GM19397 (cell line): ENCODE results near the gene GOSR1.
"Not testable (repeated sequence)": the region's sequence is repeated elsewhere in the genome, so short reads cannot be mapped to it uniquely, and the experiment has no call there.

Source experiments
- ATAC-seq: cut with Tn5 transposase; IDR thresholded peaks from one replicate; pipeline ENCODE4 v1.9.1; 2021; ENCODE audit warnings: mild to moderate bottlenecking, moderate library complexity; ENCODE audit not compliant: unreplicated experiment

Gene GOSR1

DNA sequence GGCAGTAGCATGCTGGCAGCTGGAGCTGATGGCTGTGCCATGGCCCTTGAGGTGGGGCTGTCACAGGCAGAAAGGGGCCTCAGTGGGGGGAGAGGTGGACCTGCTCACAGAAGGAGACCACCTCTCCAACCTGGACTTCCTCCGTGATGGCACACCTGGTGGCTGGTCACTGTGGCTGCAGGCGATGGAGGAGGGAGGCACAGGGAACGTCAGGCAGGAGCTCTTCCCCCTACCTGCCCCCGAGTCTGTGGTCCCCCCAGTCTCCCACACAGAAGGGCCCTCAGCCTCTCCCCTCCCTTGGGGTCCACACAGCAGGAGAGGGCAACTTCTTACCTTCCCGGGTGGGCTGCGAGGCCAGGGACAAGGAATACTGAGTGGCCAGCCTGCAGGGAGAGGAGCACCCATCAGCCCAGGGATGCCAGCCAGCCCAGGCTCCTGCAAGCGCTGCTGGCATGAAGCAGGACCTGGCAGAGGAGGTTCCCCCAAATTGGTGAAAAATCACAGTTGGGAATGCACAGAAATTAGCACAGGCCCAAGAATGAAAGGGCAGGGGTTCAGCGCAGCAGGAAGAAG, 96.5 kb downstream of the GOSR1 start:
- ATAC-seq: no peak

GRCh38 chr17:30574309-30574708, 97.1 kb downstream of the GOSR1 start:
- ATAC-seq: not testable (repeated sequence)

DNA sequence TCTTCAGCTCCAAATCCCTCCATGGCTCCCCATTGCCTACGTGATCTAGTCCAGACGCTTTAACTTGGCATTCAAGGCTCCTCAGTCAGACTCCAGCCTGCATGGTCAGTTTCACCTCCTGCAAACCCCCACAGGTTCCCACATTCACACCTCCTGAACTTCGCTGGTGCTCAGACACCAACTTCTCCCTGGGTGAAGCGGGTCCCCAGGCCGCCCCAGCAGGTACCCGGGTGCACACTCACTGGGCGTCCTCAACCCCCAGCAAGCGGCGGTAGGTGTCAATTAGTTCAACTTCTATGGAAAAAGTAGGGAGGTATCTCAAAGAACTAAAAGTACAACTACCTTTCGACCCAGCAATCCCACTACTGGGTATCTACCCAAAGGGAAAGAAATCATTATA, 97.6 kb downstream of the GOSR1 start:
- not testable (repeated sequence) for ATAC-seq

DNA sequence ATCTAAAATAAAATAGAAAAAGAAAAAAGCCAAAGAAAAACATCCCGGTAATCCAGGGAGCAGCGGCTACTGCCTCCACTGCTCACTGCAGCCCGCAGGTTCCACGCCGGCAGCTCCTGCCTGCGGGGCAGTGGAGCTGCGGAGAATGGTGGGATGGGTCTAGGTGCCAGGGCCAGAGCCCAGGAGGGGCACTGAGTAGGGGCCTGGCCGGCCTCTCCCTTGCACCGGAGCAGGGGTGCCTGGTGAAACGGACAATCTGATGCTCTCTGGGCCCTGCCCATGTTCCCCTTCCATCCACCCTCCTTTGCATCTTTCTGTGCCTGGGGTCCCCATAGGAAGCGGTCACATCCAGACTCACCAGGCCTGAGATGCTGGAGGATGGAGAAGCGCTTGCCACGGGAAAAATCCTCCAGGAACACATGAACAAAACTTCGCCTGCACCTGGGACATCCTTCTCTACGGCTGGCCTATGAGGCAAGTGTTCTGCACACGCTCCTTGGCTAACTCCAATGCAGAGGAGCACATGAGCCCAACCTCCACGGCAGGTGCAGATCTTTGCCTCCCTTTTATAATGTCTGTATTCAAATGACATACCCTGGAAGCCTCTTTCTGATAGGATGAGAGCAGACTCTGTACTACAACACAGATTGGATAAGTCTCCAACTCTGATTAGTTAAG, 98.6 kb downstream of the GOSR1 start:
- not testable (repeated sequence) for ATAC-seq

- no peak for ATAC-seq
Measured at GRCh38 chr17:30576326-30576861, 99.2 kb downstream of the GOSR1 start.
